WTC11 (cell line): Measurements from ENCODE around the gene FBN3. TPM values are rescaled to one million over a fixed set of nuclear protein-coding genes. Genes with fewer than 3 reads are reported as not detected.
"Not testable (repeated sequence)": the region's sequence is repeated elsewhere in the genome, so short reads cannot be mapped to it uniquely, and the experiment has no call there.

ENCODE experiments used
- ATAC-seq: fragments of 200-7000 bp; cut with Tn5 transposase; 2 replicates; pipeline ENCODE4 v1.10.0; 2021; ENCODE audit warnings: mild to moderate bottlenecking, moderate library complexity
- CTCF ChIA-PET: fragments of 300-600 bp; sonication (Branson Sonifier 250); formaldehyde crosslinking; loops from one replicate; lab custom pipeline; 2021; ENCODE audit warnings: antibody characterized with exemption; lab: Charles Lee
- POLR2A ChIA-PET: fragments of 350-600 bp; sonication (Branson Sonifier 250); formaldehyde crosslinking; loops from one replicate; lab custom pipeline; 2021; ENCODE audit warnings: antibody characterized with exemption; lab: Charles Lee
- DNase-seq: peaks from one replicate; pipeline ENCODE4 v3.0.0; 2021; ENCODE audit warnings: low spot score
- H3K27ac Mint-ChIP-seq: 2 replicates; pipeline ENCODE4 v1.8.0; 2021; ENCODE audit warnings: mixed read lengths
- H3K27me3 Mint-ChIP-seq: 2 replicates; pipeline ENCODE4 v1.8.0; 2021; ENCODE audit warnings: low read depth, mild to moderate bottlenecking, moderate library complexity, mixed read lengths
- H3K36me3 Mint-ChIP-seq: 2 replicates; pipeline ENCODE4 v1.8.0; 2021; ENCODE audit warnings: mixed read lengths
- H3K4me1 Mint-ChIP-seq: 2 replicates; pipeline ENCODE4 v1.8.0; 2022; ENCODE audit warnings: mixed read lengths
- H3K4me3 Mint-ChIP-seq: 2 replicates; pipeline ENCODE4 v1.8.0; 2021; ENCODE audit warnings: mild to moderate bottlenecking, moderate library complexity, mixed read lengths
- H3K9me3 Mint-ChIP-seq: 2 replicates; pipeline ENCODE4 v1.8.0; 2021; ENCODE audit warnings: mixed read lengths
- AR ChIP-seq: fragments of 250-450 bp; sonication (Bioruptor Pico); IDR thresholded peaks from 2 replicates; pipeline ENCODE4 v1.9.0; 2021; ENCODE audit warnings: mild to moderate bottlenecking
- ARID4B ChIP-seq: sonication (generic); formaldehyde crosslinking; IDR thresholded peaks from 2 replicates; pipeline ENCODE4 v1.8.0; 2023; ENCODE audit warnings: missing genetic modification reagents, mild to moderate bottlenecking, borderline replicate concordance
- EMX1 ChIP-seq: fragments of 250-450 bp; sonication (Bioruptor Pico); IDR thresholded peaks from 2 replicates; pipeline ENCODE4 v1.8.0; 2021; ENCODE audit warnings: mild to moderate bottlenecking
- ETV6 ChIP-seq: sonication (generic); formaldehyde crosslinking; IDR thresholded peaks from 2 replicates; pipeline ENCODE4 v1.8.1; 2022; ENCODE audit warnings: mild to moderate bottlenecking, missing genetic modification reagents
- GTF2I ChIP-seq: fragments of 250-450 bp; sonication (Bioruptor Pico); conservative IDR thresholded peaks from 2 replicates; pipeline ENCODE4 v1.4.0; 2021; ENCODE audit warnings: mild to moderate bottlenecking
- MLX ChIP-seq: sonication (generic); formaldehyde crosslinking; IDR thresholded peaks from 2 replicates; pipeline ENCODE4 v1.8.1; 2023; ENCODE audit warnings: mild to moderate bottlenecking, missing genetic modification reagents, moderate library complexity
- NFATC4 ChIP-seq: fragments of 250-450 bp; sonication (Bioruptor Pico); IDR thresholded peaks from 2 replicates; pipeline ENCODE4 v1.9.0; 2021; ENCODE audit warnings: mild to moderate bottlenecking
- NFYB ChIP-seq: sonication (generic); formaldehyde crosslinking; conservative IDR thresholded peaks from 2 replicates; pipeline ENCODE4 v1.8.0; 2022; ENCODE audit warnings: low read depth, missing genetic modification reagents
- NR1H2 ChIP-seq: sonication (generic); formaldehyde crosslinking; IDR thresholded peaks from 2 replicates; pipeline ENCODE4 v1.9.0; 2021; ENCODE audit warnings: mild to moderate bottlenecking, moderate library complexity, missing genetic modification reagents
- ZBTB21 ChIP-seq: sonication (generic); formaldehyde crosslinking; IDR thresholded peaks from 2 replicates; pipeline ENCODE4 v1.8.1; 2023; ENCODE audit warnings: mild to moderate bottlenecking, missing genetic modification reagents, borderline replicate concordance
- ZNF396 ChIP-seq: fragments of 250-450 bp; sonication (Bioruptor Pico); IDR thresholded peaks from 2 replicates; pipeline ENCODE4 v1.8.0; 2021; ENCODE audit warnings: mild to moderate bottlenecking, moderate library complexity, borderline replicate concordance
- total RNA-seq: library from RNA; stranded (reverse); gene quantifications from 3 replicates; pipeline ENCODE4 v1.2.3, GENCODE V29; 2021
- TF ChIP-seq, protein P1 (sequence below): sonication (generic); formaldehyde crosslinking; IDR thresholded peaks from 2 replicates; pipeline ENCODE4 v1.8.1; 2022; ENCODE audit warnings: low read depth, missing genetic modification reagents, borderline replicate concordance
- TF ChIP-seq, protein P2 (sequence below): sonication (generic); formaldehyde crosslinking; IDR thresholded peaks from 2 replicates; pipeline ENCODE4 v1.8.1; 2022; ENCODE audit warnings: low read depth, mild to moderate bottlenecking, moderate library complexity, missing genetic modification reagents, borderline replicate concordance
- TF ChIP-seq, protein P3 (sequence below): fragments of 250-450 bp; sonication (Bioruptor Pico); IDR thresholded peaks from 2 replicates; pipeline ENCODE4 v1.9.0; 2021; ENCODE audit warnings: moderate library complexity, mild to moderate bottlenecking, inconsistent platforms, borderline replicate concordance
- TF ChIP-seq, protein P4 (sequence below): fragments of 250-450 bp; sonication (Bioruptor Pico); IDR thresholded peaks from 2 replicates; pipeline ENCODE4 v1.9.0; 2021; ENCODE audit warnings: mild to moderate bottlenecking

FBN3 gene
- total RNA-seq, 1 experiment from 2014 or later, result 54.8 TPM

GRCh38 chr19:8163759-8164158, 14.4 kb upstream of the FBN3 start (continued):
- no peak for TF ChIP-seq AR (CRISPR knock-in tag)

DNA sequence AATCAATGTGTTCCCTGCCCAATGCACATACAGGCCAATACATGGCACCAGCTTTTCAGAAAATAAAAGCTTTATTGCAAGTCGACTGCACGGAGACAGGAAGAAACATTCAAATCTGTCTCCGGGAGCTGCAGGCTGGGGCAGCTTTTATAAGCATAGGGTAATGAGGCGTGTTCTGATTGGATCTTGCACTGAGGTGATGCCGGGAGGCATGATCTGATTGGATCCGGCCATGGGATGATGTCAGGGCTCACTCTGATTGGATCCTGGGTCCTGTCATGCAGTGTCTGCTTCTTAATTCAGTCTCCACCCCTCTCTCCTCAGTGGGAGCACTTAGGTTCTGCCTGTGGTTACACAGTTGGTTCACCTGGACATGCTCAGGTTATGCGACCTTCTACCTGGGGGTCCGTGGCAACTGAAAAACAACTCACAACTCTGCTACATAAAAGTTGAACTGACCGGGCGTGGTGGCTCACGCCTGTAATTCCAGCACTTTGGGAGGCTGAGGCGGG, 11.8 kb upstream of the FBN3 start:
- Mint-ChIP-seq H3K4me3 (no peak overlapping the region), H3K36me3 (no peaks in the 10 kb centered on the region), H3K9me3 (0 out of 2 replicates have a peak, but pooled peaks cover 3% of the 10 kb centered on the region), H3K27ac (peak overlapping the region; percentile 98), H3K4me1 (peaks cover 30% of the 10 kb centered on the region), H3K27me3 (peaks cover 3% of the 10 kb centered on the region; the same call in 1 of the 2 replicates)
- CTCF ChIA-PET, result no interaction called here
- TF ChIP-seq, protein P1, sequence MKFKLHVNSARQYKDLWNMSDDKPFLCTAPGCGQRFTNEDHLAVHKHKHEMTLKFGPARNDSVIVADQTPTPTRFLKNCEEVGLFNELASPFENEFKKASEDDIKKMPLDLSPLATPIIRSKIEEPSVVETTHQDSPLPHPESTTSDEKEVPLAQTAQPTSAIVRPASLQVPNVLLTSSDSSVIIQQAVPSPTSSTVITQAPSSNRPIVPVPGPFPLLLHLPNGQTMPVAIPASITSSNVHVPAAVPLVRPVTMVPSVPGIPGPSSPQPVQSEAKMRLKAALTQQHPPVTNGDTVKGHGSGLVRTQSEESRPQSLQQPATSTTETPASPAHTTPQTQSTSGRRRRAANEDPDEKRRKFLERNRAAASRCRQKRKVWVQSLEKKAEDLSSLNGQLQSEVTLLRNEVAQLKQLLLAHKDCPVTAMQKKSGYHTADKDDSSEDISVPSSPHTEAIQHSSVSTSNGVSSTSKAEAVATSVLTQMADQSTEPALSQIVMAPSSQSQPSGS, result no peak
- TF ChIP-seq NFYB (CRISPR knock-in tag) (peak; percentile 64), EMX1 (CRISPR knock-in tag) (no peak)
- ATAC-seq (peak; percentile 89), DNase-seq (peak; percentile 56)
- POLR2A ChIA-PET, result no interaction called here

GRCh38 chr19:8159322-8159721, 9.9 kb upstream of the FBN3 start:
- ATAC-seq, H3K9me3 Mint-ChIP-seq, H3K27me3 Mint-ChIP-seq, H3K27ac Mint-ChIP-seq, DNase-seq, POLR2A ChIA-PET, H3K4me3 Mint-ChIP-seq, H3K36me3 Mint-ChIP-seq: not testable (repeated sequence)
- CTCF ChIA-PET, result interaction anchor here (0.9 to 3.2 kb wide), 7 partner anchors 8 to 157 kb away, joined by 5 to 55 read pairs (median 6); partner anchors contain the start of gene FBN3
- H3K4me1 Mint-ChIP-seq, result peaks cover 31% of the 10 kb centered on the region

DNA sequence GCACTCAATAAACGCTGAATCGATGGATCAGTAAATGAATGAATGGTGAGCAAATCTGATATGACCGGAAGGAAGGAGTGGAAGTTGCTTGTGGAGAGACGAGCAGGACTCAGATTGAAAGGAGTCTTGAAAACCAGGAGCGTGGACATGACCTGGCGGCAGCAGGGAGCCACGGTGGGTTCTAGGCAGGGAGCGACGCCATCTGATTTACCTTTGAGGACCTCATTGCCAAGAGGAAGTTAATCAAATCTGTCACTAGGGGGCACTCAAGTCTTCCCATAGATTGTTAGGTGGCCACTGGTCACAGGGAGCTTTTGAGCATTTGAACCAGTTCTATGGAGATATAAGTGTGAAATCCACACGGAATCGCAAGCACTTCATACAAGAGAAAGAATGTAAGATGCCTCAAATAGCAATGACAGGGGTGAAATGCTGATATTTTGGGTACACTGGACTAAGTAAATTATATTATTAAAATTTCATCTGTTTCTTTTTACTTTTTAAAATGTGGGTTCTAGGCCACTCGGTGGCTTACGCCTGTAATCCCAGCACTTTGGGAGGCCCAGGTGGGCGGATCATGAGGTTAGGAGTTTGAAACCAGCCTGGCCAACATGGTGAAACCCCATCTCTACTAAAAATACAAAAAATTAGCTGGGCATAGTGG, 9.2 kb upstream of the FBN3 start:
- H3K27me3 Mint-ChIP-seq, result peaks cover 3% of the 10 kb centered on the region; the same call in 1 of the 2 replicates
- no peak overlapping the region for H3K4me3 Mint-ChIP-seq
- DNase-seq (peak; percentile 47), ATAC-seq (peak; percentile 61)
- H3K9me3 Mint-ChIP-seq, result 0 out of 2 replicates have a peak, but pooled peaks cover 3% of the 10 kb centered on the region
- peak overlapping the region; percentile 80; the same call in 1 of the 2 replicates for H3K27ac Mint-ChIP-seq
- ChIA-PET CTCF (interaction anchor here (0.6 to 3.2 kb wide), 27 partner anchors 9 to 355 kb away, joined by 3 to 55 read pairs (median 5); partner anchors contain the start of genes CERS4, ELAVL1 and FBN3), POLR2A (interaction anchor here (0.5 to 1.0 kb wide), 4 partner anchors 51 to 180 kb away, joined by 3 to 4 read pairs (median 3); partner anchors contain the start of gene CERS4)
- H3K36me3 Mint-ChIP-seq, result no peaks in the 10 kb centered on the region
- H3K4me1 Mint-ChIP-seq, result peaks cover 25% of the 10 kb centered on the region
- TF ChIP-seq GTF2I, result peak; percentile 99
- TF ChIP-seq MLX (CRISPR knock-in tag), result no peak
- TF ChIP-seq, protein P2, sequence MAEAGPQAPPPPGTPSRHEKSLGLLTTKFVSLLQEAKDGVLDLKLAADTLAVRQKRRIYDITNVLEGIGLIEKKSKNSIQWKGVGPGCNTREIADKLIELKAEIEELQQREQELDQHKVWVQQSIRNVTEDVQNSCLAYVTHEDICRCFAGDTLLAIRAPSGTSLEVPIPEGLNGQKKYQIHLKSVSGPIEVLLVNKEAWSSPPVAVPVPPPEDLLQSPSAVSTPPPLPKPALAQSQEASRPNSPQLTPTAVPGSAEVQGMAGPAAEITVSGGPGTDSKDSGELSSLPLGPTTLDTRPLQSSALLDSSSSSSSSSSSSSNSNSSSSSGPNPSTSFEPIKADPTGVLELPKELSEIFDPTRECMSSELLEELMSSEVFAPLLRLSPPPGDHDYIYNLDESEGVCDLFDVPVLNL (CRISPR knock-in tag), result no peak
- TF ChIP-seq NR1H2 (CRISPR knock-in tag), result no peak
- no peak for TF ChIP-seq ARID4B (CRISPR knock-in tag)
- TF ChIP-seq ETV6 (CRISPR knock-in tag), result no peak
- TF ChIP-seq, protein P3, sequence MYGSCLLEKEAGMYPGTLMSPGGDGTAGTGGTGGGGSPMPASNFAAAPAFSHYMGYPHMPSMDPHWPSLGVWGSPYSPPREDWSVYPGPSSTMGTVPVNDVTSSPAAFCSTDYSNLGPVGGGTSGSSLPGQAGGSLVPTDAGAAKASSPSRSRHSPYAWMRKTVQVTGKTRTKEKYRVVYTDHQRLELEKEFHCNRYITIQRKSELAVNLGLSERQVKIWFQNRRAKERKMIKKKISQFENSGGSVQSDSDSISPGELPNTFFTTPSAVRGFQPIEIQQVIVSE (CRISPR knock-in tag), result no peak
- no peak for TF ChIP-seq ZBTB21
- TF ChIP-seq, protein P4, sequence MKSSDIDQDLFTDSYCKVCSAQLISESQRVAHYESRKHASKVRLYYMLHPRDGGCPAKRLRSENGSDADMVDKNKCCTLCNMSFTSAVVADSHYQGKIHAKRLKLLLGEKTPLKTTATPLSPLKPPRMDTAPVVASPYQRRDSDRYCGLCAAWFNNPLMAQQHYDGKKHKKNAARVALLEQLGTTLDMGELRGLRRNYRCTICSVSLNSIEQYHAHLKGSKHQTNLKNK, result no peak
- no peak for TF ChIP-seq NFATC4
- no peak for TF ChIP-seq ZNF396
